ENCODE results near the gene CRHR2. TPM values are rescaled to one million over a fixed set of nuclear protein-coding genes. Genes with fewer than 3 reads are reported as not detected.

Gene CRHR2
- total and polyA plus RNA-seq, 7 donors, result under 0.01 TPM; not detected in 6

GRCh38 chr7:30681331-30681797 lies 892 bp downstream of the CRHR2 start:
- no peak for TF ChIP-seq POLR2AphosphoS5 (IDR thresholded peaks at IDR 0.05)
- TF ChIP-seq POLR2A (IDR thresholded peaks at IDR 0.05), result no peak
- no peak for TF ChIP-seq EP300 (IDR thresholded peaks at IDR 0.05)
- TF ChIP-seq, protein P1, sequence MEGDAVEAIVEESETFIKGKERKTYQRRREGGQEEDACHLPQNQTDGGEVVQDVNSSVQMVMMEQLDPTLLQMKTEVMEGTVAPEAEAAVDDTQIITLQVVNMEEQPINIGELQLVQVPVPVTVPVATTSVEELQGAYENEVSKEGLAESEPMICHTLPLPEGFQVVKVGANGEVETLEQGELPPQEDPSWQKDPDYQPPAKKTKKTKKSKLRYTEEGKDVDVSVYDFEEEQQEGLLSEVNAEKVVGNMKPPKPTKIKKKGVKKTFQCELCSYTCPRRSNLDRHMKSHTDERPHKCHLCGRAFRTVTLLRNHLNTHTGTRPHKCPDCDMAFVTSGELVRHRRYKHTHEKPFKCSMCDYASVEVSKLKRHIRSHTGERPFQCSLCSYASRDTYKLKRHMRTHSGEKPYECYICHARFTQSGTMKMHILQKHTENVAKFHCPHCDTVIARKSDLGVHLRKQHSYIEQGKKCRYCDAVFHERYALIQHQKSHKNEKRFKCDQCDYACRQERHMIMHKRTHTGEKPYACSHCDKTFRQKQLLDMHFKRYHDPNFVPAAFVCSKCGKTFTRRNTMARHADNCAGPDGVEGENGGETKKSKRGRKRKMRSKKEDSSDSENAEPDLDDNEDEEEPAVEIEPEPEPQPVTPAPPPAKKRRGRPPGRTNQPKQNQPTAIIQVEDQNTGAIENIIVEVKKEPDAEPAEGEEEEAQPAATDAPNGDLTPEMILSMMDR (IDR thresholded peaks at IDR 0.05), result no peak
- no peaks in the 10 kb centered on the region for H3K36me3 ChIP-seq
- no peak for DNase-seq
- peaks cover 15 to 76% (median 28%) of the 10 kb centered on the region in 3 donors for H3K27me3 ChIP-seq
- H3K4me1 ChIP-seq, result peaks cover 0 to 19% (median 16%) of the 10 kb centered on the region in 4 donors
- H3K9me3 ChIP-seq, result no peaks in the 10 kb centered on the region
- no peak overlapping the region for H3K27ac ChIP-seq
- 13 to 34% methylated on average over 16 of the region's 16 CpGs for WGBS, 2 donors
- intact Hi-C loops (cut with DNase I), result no loop called here
- H3K4me3 ChIP-seq, result peak overlapping the region in 3 of 4 donors; percentile 40 to 56 (median 49)

DNA sequence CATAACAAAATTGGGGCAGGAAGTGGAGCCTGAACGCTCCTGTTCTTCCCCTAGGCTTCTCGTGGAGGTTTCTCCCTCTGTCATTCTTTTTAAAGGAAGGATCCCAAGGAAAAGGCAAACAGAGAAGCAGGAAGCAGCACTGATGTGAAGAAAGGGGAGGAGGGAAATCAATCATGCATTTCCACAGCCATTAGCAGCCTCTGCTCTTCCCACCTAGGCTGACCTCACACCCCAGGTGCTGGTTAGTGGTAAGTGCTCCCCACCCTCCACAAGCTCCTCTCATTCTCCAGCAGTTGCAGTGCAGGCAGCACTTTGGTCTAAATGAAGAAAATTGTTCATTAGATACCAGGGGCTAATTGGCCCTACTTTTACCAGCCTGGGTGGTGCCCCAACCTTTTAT lies 2.6 kb downstream of the CRHR2 start:
- H3K27me3 ChIP-seq, result peaks cover 15 to 73% (median 28%) of the 10 kb centered on the region in 3 donors
- no peak for DNase-seq
- 6 to 28% methylated on average over 2 of the region's 2 CpGs for WGBS, 2 donors
- TF ChIP-seq, protein P1 (IDR thresholded peaks at IDR 0.05), result no peak
- TF ChIP-seq POLR2AphosphoS5 (IDR thresholded peaks at IDR 0.05) (no peak), EP300 (IDR thresholded peaks at IDR 0.05) (no peak), POLR2A (IDR thresholded peaks at IDR 0.05) (no peak)
- H3K4me1 ChIP-seq, result peaks cover 0 to 19% (median 16%) of the 10 kb centered on the region in 4 donors
- no peak overlapping the region for H3K4me3 ChIP-seq
- H3K9me3 ChIP-seq, result no peaks in the 10 kb centered on the region
- no peak overlapping the region for H3K27ac ChIP-seq
- intact Hi-C loops (cut with DNase I), result no loop called here
- no peaks in the 10 kb centered on the region for H3K36me3 ChIP-seq

DNA sequence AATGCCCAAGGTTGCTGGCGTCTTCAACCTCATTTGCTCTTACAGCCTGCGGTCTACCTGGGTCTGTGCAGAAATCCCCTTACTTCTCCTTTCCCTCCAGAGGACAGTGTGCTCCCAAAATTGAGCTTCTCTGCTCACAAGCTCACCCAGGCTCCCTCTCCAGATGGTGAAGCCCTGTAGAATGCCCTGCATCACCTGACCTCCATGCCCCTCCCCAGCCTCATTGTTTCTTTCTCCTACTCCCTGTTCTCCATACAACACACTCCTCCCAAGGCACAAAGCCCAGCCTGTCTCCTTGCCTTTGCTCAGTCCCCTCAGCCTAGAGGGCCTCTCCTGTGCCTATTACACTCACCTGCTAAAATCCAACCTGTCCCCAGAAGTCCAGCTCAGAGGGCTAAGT lies 3.5 kb downstream of the CRHR2 start:
- no peak overlapping the region for H3K4me3 ChIP-seq
- no peak overlapping the region for H3K27ac ChIP-seq
- no peak for DNase-seq
- intact Hi-C loops (cut with DNase I), result no loop called here
- H3K9me3 ChIP-seq, result no peaks in the 10 kb centered on the region
- TF ChIP-seq POLR2A (IDR thresholded peaks at IDR 0.05) (no peak), EP300 (IDR thresholded peaks at IDR 0.05) (no peak), POLR2AphosphoS5 (IDR thresholded peaks at IDR 0.05) (no peak)
- TF ChIP-seq, protein P1 (IDR thresholded peaks at IDR 0.05), result no peak
- 76 to 83% methylated on average over 2 of the region's 2 CpGs for WGBS, 2 donors
- peaks cover 15 to 70% (median 28%) of the 10 kb centered on the region in 3 donors for H3K27me3 ChIP-seq
- peaks cover 0 to 19% (median 16%) of the 10 kb centered on the region in 4 donors for H3K4me1 ChIP-seq
- no peaks in the 10 kb centered on the region for H3K36me3 ChIP-seq

DNA sequence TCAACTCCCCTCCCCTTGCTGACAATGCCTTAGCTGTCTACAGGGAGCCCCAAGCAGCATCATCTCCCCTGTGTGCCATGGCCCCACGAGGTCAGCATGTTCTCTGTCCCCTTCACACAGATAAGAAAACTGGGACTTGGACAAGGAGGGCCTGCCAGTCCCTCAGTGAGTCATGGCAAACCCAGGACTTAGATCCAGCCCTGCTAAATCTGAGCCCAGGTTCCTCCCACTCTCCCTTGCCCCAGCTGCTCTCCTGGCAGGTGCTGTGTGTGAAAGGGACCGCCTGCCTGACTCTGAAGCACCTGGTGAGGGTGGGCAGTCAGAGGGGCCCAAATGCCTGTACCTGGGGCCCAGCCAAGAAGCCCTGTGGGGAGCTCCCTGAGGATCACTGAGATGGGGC lies 7.4 kb downstream of the CRHR2 start:
- H3K9me3 ChIP-seq, result no peaks in the 10 kb centered on the region
- no peak for DNase-seq
- no peak overlapping the region for H3K27ac ChIP-seq
- no peak overlapping the region for H3K4me3 ChIP-seq
- H3K36me3 ChIP-seq, result no peaks in the 10 kb centered on the region
- intact Hi-C loops (cut with DNase I), result no loop called here
- TF ChIP-seq POLR2AphosphoS5 (IDR thresholded peaks at IDR 0.05), result no peak
- TF ChIP-seq, protein P1 (IDR thresholded peaks at IDR 0.05), result no peak
- no peak for TF ChIP-seq EP300 (IDR thresholded peaks at IDR 0.05)
- TF ChIP-seq POLR2A (IDR thresholded peaks at IDR 0.05), result no peak
- WGBS, 2 donors, result 42 to 60% methylated on average over 2 of the region's 2 CpGs
- H3K27me3 ChIP-seq, result peaks cover 0 to 31% (median 0%) of the 10 kb centered on the region in 3 donors
- H3K4me1 ChIP-seq, result no peaks in the 10 kb centered on the region

- H3K36me3 ChIP-seq, result no peaks in the 10 kb centered on the region
- DNase-seq, result no peak
- TF ChIP-seq POLR2A (IDR thresholded peaks at IDR 0.05), result no peak
- TF ChIP-seq POLR2AphosphoS5 (IDR thresholded peaks at IDR 0.05), result no peak
- no peak for TF ChIP-seq EP300 (IDR thresholded peaks at IDR 0.05)
- TF ChIP-seq, protein P1 (IDR thresholded peaks at IDR 0.05), result no peak
- intact Hi-C loops (cut with DNase I), result no loop called here
- no peak overlapping the region for H3K27ac ChIP-seq
- H3K27me3 ChIP-seq, result peaks cover 0 to 26% (median 0%) of the 10 kb centered on the region in 3 donors
- H3K4me3 ChIP-seq, result no peak overlapping the region
- H3K4me1 ChIP-seq, result no peaks in the 10 kb centered on the region
- 46 to 70% methylated on average over 1 of the region's 1 CpG for WGBS, 2 donors
- no peaks in the 10 kb centered on the region for H3K9me3 ChIP-seq
Observed at GRCh38 chr7:30674420-30674819, 7.8 kb downstream of the CRHR2 start.

Data from sigmoid colon (tissue), 7 donors.